Fibroblast of pulmonary artery (primary cell): ENCODE results near the gene SOWAHD.
"Not testable (repeated sequence)": the region's sequence is repeated elsewhere in the genome, so short reads cannot be mapped to it uniquely, and the experiment has no call there.

Source experiments
- DNase-seq: peaks from one replicate; pipeline ENCODE4 v3.0.0-alpha.2; 2010; ENCODE audit warnings: low read depth
- H3K4me3 ChIP-seq: replicated peaks from 2 replicates; pipeline ENCODE4 v1.5.1; 2011; ENCODE audit warnings: low read depth, mild to moderate bottlenecking, control low read depth, low read length, moderate library complexity
- CTCF ChIP-seq: IDR thresholded peaks from 2 replicates; pipeline ENCODE4 v1.5.1; 2011; ENCODE audit warnings: mild to moderate bottlenecking, control low read depth, low read length, inconsistent platforms; ENCODE audit errors: missing control alignments

Gene SOWAHD

GRCh38 chrX:119758731-119759247 is 401 bp downstream of the SOWAHD start:
- no peak for DNase-seq
- TF ChIP-seq CTCF: no peak
- peak overlapping the region; percentile 47 for H3K4me3 ChIP-seq

- no peak for DNase-seq
- peak overlapping the region; percentile 47 for H3K4me3 ChIP-seq
- TF ChIP-seq CTCF: no peak
These were observed 919 bp downstream of the SOWAHD start for GRCh38 chrX:119759248-119759766.

DNA sequence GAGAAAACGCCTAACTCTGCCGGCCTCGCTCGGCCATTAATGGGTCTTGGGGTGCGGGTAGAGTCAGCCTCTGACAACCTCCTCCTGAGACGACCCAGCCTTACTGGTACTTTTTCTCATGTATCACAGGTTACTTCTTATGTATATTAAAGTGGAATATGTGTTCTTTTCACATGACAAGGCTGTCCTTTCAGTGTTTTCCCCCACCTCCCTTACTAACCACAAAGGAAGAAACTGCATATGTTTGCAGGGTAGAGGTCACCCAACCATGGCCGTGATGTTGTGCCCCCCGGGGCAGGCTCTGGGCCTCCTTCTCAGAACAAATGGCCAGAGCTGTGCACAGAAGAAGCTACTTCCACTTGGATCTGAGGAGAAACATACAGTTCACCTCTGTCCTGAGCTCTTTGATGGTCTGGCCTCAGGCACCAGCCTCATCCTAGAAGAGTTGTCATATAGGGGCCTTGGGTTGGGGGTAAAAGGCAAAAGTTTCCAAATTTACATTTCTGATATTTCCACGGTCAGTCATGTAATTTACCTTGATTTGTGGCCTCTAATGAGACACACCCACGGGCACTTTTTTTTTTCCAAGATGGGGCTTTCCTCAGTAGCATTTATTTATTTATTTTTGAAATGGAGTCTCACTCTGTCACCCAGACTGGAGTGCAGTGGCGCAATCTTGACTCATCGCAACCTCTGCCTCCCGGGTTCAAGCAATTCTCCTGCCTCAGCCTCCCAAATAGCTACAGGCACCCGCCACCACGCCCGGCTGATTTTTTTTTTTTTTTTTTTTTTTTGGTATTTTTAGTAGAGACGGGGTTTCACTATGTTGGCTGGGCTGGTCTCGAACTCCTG is 1.9 kb downstream of the SOWAHD start:
- DNase-seq: no peak
- no peak overlapping the region for H3K4me3 ChIP-seq
- no peak for TF ChIP-seq CTCF

- no peak for DNase-seq
- TF ChIP-seq CTCF: no peak
- no peak overlapping the region for H3K4me3 ChIP-seq
These were observed 4.3 kb downstream of the SOWAHD start for GRCh38 chrX:119762718-119763117.

GRCh38 chrX:119763181-119763580 is 4.8 kb downstream of the SOWAHD start:
- H3K4me3 ChIP-seq: no peak overlapping the region
- DNase-seq: peak; percentile 64
- TF ChIP-seq CTCF: no peak

DNA sequence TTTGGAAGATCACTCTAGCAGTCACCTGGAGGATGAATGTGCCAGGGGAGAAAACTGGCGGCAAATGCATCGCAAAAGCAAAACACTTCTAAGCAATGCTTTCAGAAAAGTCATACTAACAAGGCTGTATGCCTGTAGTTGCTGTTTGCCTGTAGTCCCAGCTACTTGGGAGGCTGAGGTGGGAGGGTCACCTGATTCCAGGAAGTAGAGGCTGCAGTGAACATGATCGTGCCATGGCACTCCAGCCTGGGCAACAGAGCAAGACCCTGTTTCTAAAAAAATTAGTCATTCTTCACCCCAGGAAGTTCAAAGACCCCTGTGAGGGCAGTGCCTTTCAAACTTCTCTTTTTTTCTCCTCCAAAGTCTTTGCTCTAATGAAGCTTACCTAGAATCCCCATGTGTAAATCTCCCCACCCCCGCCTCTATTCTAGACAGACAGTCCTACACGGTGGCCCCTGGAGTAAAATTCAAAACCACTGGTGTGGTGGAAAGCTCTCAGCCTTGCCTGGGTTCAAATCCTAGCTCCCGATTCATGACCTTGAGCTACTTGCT is 5.5 kb downstream of the SOWAHD start:
- no peak for DNase-seq
- no peak for TF ChIP-seq CTCF
- H3K4me3 ChIP-seq: no peak overlapping the region

GRCh38 chrX:119768436-119768835 is 10.0 kb downstream of the SOWAHD start:
- not testable (repeated sequence) for DNase-seq, H3K4me3 ChIP-seq

DNA sequence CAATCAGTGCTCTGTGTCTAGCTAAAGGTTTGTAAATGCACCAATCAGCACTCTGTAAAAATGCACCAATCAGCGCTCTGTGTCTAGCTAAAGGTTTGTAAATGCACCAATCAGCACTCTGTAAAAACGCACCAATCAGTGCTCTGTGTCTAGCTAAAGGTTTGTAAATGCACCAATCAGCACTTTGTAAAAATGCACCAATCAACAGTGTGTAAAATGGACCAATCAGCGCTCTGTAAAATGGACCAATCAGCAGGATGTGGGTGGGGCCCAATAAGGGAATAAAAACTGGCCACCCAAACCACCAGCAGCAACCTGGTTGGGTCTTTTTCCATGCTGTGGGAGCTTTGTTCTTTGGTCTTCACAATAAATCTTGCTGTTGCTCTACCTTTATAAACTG is 11.0 kb downstream of the SOWAHD start:
- DNase-seq, H3K4me3 ChIP-seq: not testable (repeated sequence)
